CD4-positive, alpha-beta T cell treated with Interleukin-4 for 4 hours (primary cell): ENCODE data around the gene SYT12.

Experiments
- DNase-seq: peaks from one replicate; pipeline ENCODE4 v3.0.0-alpha.2; 2020

The SYT12 gene

DNA sequence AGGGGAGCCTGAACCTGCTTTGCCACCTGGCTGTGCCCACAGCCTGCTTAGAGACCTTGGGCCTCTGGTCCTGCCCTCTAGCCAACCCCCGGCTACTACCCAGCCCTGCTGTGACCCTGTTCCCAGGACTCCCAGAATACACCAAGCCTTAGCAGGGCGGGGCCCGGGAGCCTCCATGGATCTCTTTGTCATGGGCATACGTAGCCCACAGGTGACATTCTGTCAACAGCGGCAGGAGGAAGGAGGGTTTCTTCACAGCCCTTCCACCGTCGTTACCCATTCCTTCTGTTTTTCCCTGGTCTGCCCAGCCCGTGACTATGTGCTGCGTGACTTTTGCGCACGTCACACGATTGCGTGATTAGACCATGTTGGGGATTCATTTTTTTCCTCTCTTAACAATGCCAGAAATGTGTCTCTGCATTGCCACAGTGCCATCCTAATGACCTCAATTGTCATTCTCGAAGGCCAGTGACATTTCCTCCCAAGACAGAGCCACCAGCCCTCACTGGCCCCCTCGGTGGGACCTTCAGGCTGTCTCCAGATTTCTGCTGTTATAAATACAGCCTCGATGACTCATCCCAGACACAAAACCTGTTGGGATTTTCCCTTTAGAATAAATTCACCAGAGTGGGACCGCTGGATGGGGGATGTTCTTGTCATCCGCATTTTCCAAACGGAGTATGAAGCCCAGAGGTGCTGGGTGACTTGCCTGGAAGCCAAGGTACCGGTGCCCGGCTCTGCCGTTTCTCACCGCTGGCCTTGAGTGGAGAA, 9.0 kb downstream of the SYT12 start:
- DNase-seq = no peak

DNA sequence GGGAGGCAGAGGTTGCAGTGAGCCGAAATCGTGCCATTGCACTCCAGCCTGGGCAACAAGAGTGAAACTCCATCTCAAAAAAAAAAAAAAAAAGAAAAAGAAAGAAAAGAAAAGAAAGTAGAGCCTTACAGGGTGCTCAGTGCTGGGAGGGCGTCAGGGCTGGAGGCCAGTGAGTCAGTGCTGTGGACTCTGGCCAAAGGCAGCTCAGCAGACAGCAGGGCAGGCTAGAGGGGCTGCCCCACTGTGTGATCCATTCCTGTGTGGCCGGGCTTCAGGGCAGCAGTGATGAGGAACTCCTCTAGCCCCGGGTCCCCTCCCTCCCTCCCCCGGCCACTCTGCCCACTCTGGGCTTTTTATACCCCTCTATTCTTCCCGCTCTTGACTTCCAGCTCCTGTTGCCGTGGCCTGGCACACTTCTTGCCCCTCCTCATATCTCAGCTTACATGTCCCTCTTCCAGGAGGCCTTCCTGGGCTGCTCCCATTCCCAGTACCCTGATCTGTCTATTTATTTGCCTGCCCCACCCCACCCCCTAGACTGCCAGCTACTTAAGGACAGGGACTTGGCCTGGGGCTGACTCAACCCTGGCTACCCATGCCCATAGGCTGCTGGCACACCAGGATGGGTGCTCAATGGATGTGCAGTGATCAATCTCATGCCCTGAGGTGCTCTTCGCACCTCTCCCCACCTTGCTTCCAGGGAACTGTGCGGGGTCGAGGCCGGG, 10.1 kb downstream of the SYT12 start:
- no peak for DNase-seq

DNA sequence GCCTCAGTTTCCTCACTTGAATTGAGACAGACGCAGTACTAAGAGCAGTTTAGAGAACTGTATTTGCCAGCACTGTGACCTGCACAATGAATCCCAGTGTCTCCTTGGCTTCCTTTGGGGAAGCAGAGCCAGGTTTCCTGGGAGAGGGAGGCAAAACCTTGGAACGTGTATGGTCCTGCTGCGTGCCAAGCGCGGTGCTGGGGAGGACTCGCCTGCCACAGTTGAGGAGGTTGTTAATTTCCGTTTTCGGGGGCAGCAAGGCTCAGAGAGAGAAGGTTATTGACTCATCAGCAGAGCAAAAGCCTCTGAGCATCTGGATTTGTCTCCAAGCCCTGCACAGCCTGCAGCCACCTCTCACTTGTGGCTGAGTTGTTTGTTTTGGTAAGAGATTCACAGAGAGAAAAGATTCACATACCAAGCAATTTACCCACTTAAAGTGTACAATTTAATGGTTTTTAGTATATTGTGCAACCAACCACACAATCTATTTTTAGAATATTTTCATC, 10.8 kb downstream of the SYT12 start:
- no peak for DNase-seq

GRCh38 chr11:67034350-67034749, 11.4 kb downstream of the SYT12 start:
- no peak for DNase-seq

DNA sequence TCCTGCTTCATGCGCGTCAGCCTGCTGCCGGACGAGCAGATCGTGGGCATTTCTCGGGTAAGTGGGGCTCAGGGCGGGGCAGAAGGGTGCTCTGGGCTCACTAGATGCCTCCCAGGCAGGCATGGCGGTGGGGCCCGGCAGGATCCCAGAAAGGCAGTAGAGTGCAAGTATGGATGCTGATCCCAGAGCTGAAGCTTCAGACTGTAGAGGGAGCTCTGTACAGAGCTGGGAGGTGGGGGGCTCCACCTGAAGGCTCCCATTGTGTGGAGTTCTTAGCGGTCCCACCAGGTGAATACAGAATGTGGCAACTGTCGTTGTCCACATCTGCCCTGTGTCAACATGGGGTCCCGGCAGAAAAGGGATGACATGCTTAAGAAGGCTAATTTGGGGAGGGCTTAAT, 17.2 kb downstream of the SYT12 start:
- DNase-seq = no peak

DNA sequence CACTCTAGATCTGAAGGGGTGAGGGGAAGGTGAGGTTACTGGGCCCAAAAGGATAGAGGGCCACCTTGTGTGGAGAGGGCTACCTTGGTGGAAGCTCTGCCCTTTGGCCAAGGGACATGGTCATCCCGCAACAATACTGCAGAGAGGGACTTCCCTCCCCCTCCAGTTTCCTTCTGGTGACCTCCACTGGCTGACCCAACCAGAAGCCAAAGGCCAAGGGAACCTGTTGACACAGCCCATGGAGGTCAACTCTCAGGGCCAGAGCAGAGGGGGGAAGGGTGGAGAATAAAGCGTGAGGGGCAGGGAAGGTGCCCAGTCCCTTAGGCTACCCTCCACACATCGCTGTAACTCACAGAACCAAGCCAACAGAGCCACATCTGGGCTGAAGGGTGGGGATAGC, 18.7 kb downstream of the SYT12 start:
- no peak for DNase-seq

- no peak for DNase-seq
These were observed 20.8 kb downstream of the SYT12 start for GRCh38 chr11:67043572-67044349.

- DNase-seq = no peak
These were observed 21.6 kb downstream of the SYT12 start for GRCh38 chr11:67044496-67044895.

DNA sequence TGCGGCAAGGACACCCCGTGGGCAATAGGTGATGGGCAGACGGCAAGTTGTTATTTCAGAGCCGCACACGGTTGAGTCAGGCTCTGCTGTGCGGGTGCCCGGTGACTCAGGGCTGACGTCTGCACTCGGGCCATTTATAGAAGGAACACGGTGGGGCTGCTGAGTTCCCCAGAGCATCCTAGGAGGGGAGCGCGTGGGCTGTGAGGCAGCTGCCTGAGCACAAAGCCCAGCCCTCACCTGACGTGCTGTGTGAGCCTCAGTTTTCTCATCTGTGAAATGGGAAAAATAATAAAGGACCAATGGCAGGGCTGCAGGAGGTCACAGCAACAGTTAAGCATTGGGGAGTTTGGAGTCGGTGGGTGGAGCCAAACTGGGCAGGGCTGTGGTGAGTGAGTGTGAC, 22.4 kb downstream of the SYT12 start:
- no peak for DNase-seq

GRCh38 chr11:67048515-67049130, 25.7 kb downstream of the SYT12 start:
- DNase-seq = no peak

- DNase-seq = no peak
These were observed 27.2 kb downstream of the SYT12 start for GRCh38 chr11:67050139-67050538.

DNA sequence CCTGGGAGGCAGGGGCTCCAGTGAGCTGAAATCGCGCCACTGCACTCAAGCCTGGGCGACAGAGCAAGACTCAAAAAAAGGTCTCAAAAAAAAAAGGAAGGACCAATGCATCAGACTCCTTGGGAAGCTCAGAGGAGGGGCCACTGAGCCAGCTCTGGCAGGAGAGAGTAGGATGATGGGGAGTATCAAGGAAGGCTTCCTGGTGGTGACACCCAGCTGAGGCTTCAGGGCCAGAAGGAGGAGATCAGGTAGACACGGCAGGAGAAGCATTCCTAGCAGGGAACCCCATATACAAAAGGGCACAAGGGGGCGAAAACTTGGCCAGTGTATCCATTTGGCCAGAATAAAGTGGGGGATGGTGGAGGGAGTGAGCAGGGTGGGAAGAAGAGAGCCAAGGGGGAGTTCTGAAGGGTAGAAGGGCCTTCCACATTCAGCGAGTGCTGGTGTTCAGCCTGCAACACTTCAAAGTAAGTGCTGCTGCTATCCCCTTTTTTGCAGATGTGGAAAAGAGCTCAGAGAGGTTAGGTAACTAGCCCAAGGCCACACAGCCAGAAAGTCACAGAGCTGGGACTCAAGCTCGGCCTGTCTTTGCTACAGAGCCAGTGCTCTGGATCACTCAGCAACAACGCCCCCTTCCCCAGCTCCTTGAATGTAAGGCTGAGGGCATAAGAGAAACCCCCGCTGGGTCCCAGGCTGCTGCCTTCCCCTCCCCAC, 28.4 kb downstream of the SYT12 start:
- DNase-seq = no peak

DNA sequence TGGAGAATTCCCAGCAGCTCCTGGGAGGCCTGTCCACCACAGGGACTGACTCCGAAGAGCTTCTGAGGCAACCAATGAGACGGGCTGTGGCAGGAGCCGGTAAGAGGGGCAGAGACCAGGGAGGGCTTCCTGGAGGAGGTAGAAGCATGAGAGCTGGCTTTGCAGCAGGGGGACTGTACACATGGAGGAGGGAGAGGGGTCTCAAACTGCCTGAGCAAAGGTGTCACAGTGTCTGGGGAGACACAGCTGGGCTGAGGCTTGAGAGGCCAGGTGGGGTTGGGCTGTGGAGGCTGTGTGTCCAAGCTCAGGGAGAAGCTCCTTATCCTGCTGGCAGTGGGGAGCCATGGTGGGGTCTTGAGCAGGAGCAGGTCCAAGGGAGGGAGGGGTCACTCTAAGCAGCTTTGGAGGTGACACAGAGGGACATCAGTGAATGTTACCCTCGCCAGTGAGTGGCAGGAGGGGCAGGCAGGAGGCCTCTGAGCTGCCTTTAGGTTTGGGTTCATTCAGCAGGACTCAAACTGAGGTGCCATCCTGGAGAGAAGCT, 29.1 kb downstream of the SYT12 start:
- DNase-seq = no peak

GRCh38 chr11:67052891-67053290, 30.0 kb downstream of the SYT12 start:
- no peak for DNase-seq

- no peak for DNase-seq
These were observed 31.0 kb downstream of the SYT12 start for GRCh38 chr11:67053896-67054329.

DNA sequence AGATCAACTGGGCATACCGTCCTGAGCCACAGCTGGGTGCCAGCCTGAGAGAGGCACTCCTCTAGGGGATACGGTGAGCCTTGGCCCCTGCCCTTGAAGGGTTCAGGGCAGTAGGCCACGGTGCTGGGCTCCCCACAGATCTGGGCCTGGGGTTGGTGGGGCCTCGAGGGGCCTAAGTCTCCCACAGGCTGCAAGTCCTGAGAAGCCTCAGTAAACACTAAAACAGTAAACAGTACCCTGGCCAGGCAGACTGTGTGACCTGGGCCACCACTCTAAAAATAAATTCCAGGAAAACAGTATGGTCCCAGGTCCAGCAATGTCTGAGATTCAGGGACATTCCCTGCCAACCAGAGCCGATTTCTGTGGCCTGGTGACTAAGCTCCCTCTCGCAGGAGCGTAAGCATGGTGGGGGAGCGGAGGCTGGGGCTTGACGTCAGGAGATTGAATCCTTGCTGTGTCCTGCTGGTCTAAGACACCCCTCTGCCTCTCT, 31.5 kb downstream of the SYT12 start:
- DNase-seq = no peak

DNA sequence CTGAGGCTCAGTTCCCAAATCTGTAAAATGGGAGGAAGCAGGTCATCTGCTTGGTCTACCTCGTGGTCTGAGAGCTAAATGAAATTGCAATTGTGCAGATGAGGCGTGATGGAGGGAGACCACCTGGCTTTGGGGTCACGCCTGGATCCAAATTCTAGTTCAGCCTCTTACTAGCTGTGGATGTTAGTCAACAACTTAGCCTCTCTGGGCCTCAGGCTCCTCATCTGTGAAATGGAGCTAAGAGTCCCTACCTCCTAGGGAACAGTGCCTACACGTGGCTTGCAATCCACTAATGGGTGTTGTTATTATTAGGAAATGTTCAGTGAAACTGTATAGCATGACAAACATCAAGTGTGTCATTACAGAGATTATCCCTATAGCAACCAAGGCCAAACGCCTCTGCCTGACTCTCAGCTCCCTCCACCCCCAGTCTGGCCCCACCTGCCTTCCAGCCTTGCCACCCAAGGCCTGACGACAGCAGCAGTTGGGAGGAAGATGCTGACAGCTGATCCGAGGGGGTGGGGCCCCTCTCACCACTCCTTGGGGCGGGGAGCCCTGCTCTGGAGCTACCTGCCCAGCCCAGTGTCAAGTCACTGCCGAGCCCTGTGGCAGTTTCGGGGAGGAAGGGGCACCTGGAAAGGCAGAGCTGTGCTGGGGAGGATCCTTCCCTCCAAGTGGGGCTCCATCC, 32.0 kb downstream of the SYT12 start:
- DNase-seq = no peak

DNA sequence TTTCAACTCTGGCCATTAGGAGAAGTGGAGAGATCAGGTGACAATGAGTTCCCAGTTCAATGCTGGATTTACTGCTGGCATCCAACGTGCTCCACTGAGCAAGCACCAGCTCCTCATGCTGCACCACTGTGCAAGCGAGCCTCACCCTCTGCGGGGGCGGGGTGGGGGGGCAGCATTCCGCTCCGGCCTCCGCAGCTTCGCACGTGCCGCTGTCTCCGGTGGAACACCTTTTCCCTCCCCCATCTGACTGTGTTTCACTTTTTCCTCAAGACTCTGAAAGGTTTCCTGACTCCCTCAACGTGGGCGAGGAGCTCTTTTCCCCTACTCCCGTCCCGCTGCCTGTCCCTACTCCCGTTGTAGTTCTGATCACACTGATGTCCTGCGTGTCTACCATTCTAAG, 32.9 kb downstream of the SYT12 start:
- DNase-seq = no peak

- DNase-seq = no peak
These were observed 33.6 kb downstream of the SYT12 start, which contains the start of gene RHOD for GRCh38 chr11:67056267-67057204. TSS of gene RHOD (plus strand) at chr11:67056847. CDS start at chr11:67056903, 56 bp downstream.

- DNase-seq = no peak
These were observed 34.3 kb downstream of the SYT12 start for GRCh38 chr11:67057205-67057672.
